Measurements from ENCODE around the gene QRICH1.
A peak's percentile ranks its signal among the peaks of the same experiment; 100 is the strongest.

QRICH1 gene, protein sequence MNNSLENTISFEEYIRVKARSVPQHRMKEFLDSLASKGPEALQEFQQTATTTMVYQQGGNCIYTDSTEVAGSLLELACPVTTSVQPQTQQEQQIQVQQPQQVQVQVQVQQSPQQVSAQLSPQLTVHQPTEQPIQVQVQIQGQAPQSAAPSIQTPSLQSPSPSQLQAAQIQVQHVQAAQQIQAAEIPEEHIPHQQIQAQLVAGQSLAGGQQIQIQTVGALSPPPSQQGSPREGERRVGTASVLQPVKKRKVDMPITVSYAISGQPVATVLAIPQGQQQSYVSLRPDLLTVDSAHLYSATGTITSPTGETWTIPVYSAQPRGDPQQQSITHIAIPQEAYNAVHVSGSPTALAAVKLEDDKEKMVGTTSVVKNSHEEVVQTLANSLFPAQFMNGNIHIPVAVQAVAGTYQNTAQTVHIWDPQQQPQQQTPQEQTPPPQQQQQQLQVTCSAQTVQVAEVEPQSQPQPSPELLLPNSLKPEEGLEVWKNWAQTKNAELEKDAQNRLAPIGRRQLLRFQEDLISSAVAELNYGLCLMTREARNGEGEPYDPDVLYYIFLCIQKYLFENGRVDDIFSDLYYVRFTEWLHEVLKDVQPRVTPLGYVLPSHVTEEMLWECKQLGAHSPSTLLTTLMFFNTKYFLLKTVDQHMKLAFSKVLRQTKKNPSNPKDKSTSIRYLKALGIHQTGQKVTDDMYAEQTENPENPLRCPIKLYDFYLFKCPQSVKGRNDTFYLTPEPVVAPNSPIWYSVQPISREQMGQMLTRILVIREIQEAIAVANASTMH

DNA sequence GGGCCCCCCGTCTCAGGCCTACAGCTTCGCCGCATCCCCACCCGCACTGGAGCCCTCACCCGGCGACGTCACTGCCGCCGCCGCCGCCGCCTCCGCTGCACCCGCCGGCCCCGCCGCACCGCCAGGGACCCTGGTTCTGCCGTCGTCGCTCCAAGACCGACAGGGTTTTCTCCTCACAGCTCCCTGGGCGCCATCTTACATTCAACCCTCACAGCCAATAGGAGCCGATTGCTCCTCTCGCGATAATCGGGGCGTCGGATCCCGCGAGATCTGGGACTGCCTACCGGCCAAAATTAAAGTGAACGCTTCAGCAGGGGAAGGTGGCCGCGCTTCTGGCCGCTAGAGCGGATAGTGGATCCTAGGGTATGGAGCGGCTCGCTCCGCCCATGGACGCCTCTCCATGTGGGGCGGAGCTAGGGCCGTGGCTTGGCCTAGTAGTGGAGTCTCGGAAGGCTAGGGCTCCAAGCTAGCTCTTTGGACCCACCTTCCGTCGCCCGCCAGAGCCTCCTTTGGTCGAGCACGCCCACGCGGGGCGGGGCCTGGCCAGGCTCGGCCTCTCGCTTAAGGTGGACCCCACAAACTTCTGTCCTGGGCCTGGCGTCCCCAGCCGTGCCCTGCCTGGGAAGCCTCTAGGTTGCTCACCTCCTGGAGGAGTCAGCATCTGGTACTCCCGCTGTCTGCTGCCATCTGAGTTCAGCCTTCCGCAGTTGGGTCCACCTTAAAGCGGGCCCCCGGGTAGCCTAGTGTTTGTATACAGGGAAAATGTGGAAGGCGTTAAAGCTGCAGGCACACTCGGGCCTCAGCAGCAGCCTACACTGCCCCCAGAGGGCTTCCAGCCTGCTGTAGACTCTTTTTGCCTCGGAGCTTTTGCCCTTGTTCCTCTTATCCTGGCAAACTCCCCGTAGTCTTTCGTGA lies at the start of gene QRICH1:
TSS of gene QRICH1 (minus strand) at position 219 of the 915 bp plus-strand sequence. CDS start 17,054 bp downstream, outside the sequence.
- peak; percentile 88 to 90 for DNase-seq (ENCODE audit: low read depth in 2 of 2, low spot score in 1 of 2)

DNA sequence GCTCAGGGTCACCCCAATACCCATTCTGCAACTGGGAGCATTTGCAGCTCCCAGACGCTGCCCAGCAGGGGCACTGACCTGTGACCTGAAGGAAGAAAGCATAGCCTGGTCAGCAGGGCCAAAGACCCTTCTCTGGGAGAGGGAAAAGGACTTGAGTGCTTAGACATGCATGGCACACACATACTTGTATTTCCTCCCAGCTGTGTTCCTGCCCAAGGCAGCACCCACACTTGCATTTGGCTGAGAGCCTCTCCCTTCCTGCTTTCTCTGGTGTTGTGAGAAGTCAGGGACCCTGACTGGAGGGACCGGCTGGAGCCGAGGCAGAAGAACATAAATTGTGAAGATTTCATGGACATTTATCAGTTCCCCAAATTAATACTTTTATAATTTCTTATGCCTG lies 46.2 kb upstream of the QRICH1 start:
- DNase-seq (ENCODE audit: low read depth in 2 of 2, low spot score in 1 of 2), result no peak

DNA sequence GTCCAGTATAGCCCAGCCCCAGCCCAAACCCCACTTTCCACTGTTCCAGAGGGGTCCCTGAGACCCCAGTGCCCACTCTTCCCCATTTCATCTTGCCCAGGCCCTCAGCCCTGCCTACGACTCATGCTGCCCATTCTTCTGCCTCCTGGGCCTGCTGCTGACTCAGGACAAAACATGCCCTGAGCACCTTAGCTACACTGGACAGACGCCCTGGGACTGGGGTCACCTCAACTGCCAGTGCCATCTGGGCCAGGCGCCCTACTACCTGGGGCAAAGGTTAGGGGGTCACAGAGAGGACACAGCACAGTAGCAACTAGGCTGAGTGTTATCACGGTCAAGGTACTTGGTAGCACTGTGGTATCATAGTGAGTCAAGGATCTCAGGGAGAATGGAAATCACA lies 41.6 kb upstream of the QRICH1 start:
- DNase-seq (ENCODE audit: low read depth in 2 of 2, low spot score in 1 of 2), result no peak

DNA sequence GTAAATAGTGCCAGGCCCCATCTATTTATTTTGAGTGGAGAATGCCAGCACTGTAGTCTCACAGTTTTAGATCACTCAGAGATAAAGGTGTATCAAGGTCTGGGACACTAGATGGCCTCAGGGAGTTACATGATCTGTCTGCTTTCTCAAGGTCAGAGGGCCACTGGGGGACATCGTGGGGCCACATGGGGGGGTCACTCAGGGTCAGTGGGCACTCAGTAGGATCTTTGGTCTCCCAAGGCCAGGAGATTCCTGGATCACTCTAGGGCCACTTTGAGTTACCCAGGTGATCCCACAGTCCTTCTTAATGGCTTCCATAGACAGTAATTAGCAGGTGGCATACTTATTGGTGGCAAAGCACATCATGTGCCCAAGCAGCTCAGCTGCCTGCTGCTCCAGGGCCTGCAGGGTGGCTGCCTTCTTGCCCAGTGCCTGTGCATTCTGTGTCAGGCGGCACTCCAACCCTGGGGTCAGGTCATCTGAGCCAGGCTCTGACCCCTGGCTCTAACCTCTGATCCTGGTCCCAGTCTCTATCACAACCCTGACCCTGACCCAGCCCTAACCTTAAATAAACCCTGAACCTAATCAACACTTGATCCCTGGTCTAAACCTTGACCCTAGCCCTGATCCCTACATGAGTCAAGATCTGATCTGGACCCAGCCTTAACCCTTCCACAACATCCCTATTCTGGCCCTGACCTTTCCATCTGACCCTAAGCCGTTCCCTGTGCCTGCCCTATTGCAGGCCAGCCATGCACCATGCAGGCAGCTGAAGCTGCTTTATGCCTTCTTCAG lies 40.8 kb upstream of the QRICH1 start:
- no peak for DNase-seq (ENCODE audit: low read depth in 2 of 2, low spot score in 1 of 2)

DNA sequence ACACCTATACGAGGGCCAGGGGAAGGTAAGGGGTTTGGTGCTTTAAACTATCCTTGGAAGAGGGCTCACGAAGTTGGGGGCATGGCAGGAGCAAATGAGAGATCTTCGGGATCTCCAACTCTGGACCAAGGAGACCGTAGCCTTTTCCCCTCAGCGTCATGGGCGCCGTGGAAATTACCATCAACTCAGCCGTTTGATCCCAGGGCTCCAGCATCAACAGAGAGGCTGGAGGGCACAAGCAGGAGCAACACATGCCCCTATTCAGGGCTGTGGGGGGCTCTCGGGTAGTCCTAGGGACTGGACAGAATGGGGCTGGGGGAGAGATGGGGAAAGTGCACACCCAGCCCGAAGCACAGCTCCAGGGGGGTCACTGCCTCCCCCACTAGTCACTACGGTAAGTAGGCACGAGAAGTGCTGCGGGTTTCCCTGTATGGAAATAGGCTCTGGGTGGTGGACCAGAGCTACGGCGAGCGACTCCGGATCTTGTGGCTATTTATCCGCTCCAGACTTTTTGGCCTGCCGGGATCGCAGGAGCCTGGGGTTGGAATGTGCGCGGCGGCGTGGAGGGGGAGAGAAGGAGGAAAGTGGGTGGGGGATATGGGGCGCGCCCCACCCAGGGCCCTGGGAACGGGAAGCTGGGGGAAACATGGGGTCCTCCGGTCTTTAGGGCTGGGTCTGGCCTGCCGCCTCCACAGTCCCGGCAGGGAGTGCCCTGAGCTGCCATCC lies 39.5 kb upstream of the QRICH1 start:
- DNase-seq (ENCODE audit: low read depth in 2 of 2, low spot score in 1 of 2), result no peak

DNA sequence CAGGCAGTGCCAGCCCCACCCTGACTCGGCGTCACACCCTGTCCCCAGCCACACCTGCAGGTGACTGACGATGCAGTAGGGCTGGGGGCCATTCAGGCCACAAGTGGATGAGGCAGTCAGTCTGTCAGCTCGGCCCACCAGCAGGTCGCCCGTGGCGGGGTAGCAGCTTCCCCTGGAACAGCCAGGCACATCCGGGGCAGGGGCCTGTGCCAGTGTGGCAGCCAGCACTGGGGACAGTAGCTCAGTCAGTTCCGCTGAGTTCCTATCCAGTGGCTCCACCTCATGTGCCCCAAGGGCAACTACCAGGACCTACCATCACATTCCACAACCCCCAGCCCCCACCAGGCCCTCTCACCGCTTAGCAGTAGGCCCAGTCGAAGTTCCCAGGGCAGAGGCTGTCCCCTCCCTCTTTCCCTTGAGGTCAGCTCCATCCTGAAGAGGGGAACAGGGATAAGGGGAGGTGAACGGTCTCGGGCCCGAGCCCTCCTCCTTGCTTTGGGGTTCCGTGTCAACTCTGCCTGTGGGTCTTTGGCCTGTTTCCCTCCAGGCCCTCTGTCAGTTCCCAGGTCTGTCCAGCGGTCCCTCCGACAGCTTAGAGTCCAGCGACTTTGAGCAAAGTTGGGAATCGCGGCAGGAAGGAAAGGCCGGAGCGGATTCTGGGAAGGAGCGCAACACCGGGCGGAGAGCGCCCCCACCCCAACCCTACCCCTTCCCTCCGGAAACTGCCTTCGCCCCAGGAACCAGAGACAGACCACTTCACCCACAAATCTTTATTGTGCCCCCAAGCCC lies 38.8 kb upstream of the QRICH1 start, which contains the start of gene LAMB2:
TSS of gene LAMB2 (minus strand) at position 614 of the 789 bp plus-strand sequence. CDS start at position 431, 183 bp downstream.
- no peak for DNase-seq (ENCODE audit: low read depth in 2 of 2, low spot score in 1 of 2)

DNA sequence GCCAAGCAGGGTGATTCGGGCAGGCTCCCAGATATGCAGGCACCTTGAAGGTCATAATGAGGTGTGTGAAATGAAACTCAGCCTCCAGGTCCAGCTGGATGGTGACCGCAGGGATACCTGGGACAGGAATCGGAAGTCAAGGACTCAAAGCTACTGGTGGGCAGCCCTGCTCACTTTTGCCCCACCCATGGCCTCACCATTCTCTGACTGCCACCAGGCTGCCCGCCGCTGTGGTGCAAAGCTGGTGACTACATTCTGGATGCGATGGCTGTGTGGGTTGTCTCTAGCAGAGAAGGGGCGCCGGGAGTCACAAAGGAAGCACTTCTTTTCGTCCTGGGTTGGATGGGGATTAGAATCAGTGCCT lies 38.2 kb upstream of the QRICH1 start:
- no peak for DNase-seq (ENCODE audit: low read depth in 2 of 2, low spot score in 1 of 2)

DNA sequence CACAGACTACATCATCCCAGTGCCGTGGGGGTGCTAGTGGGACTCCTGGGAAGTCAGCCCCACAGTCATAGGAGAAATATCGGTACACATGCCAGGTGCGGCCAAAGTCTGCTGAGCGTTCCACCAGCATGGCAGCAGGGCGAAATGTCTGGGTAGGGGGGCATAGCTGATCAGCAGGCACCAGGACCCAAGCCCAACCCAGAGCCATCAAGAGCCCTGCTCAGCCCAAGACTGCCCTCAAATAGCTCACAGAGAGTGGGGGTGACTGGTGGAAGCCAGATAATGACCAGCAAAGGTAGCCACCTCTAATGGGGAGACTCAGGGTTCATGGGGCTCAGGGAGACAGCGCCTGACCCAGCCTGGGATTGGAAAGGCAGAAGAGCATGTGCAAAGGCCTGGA lies 37.7 kb upstream of the QRICH1 start:
- no peak for DNase-seq (ENCODE audit: low read depth in 2 of 2, low spot score in 1 of 2)

DNA sequence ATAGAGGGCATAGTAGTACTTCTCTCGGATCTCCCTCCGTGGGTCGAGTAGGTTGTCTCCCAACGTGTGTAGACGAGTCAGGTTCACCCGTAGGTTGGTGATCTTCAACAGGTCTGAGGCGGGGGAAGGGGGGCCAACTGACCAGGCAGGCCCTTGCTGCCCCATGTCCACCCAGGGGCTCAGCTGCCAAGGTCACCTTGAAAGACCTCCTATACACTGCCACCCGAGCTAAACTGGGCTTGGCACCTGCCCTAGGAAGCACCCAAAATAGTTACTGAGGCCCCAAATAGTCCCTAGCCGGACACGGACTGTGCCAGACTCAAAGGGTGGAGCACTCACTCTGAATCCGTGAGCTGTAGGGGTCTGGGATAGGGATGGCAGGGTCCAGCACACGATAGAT lies 37.2 kb upstream of the QRICH1 start:
- no peak for DNase-seq (ENCODE audit: low read depth in 2 of 2, low spot score in 1 of 2)

DNA sequence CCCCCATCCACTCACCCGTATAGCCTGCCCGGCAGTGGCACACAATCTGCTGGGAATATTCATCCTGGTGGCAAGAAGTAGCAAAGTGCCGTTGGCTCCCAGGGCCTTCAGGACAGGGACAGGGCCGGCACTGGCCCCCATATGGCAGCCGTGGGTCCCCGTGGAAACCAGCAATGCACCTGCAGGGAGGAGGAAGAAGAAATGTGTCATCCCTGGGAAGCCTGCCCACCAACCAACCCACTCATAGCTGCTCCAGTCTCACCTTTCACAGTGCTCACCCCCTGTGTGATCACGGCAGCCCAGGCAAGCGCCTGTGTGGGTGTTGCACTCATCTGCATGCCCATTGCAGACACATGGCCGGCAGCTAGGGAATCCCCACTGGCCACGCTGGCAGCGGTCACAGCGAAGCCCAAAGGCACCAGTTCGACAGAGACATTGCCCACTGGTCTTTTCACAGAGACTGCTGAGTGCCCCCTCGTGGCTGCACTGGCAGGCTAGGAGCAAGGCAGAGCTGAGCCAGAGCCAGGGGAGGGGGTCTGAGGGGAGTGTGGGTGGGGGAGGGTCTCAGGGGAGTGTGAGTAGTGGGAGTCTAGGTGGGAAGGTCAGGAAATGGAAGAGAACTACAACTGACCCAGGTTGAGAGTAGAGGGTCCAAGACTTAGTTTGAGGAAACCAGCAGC lies 31.3 kb upstream of the QRICH1 start:
- no peak for DNase-seq (ENCODE audit: low read depth in 2 of 2, low spot score in 1 of 2)

DNA sequence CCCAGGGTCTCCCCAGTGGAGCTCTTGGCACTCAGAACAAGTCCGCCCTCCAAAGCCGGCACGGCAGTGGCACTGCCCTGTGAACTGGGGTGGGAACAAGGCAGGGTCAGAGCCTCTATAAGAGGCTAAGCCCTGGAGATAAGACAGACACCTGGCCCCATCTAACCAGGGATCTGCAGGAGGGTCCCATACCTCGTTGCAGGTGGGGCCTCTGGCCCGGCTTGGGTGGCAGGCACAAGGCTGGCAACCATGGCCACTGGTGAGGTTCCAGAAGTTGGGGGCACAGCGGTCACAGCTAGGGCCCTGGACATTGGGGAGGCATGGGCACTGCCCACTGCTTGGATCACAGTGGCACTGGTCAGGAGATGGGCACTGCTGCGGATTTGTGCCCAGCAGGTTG lies 30.3 kb upstream of the QRICH1 start:
- DNase-seq (ENCODE audit: low read depth in 2 of 2, low spot score in 1 of 2), result no peak

DNA sequence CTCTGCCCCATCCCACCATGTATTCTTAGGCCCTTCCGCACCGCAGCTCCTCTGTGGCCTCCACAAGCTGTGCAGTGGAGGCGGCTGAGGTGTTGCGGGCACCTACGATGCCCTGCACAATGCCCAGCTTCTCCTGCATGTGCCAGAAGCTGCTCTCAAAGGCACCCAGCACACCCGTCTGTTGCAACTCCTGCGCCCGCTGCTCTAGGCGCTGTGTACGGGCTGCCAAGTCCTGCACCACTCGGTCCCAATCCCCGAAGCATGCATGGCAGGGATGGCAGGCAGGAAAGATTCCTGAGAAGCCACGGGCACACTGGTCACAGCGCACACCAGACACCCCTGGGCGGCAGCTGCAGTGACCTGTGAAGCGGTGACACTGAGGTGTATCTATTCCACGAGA lies 29.8 kb upstream of the QRICH1 start:
- no peak for DNase-seq (ENCODE audit: low read depth in 2 of 2, low spot score in 1 of 2)

DNA sequence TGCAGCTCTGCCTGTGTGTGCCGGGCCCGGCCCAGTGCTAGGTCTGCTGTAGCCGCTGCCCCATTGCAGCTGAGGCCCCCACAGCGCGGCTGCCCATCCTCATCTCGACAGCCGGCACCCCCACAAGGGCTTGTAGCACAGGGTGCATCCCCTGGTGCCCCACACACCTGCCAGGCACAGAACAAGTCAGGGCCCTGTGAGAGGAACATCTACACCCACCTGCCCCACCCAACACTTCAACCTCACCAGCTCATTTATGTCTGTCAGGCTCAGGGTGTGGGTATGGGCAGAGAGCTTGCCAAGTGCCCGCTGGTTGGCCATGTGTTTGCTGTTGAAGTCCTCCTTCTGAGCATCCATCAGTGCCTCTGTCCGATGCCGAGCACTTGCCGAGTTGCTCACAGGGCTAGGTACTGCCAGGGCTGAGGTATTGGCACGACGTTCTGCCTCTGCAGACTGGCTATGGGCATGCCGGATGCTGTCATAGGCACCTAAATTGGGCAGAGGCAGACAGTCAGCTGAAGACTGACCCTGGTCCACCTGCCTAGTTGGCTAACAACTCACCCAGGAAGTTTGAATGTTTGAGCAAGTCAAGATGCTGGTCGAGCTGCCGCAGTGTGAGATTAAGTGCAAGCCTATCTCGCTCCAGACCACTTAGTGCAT lies 29.1 kb upstream of the QRICH1 start:
- DNase-seq (ENCODE audit: low read depth in 2 of 2, low spot score in 1 of 2), result no peak

DNA sequence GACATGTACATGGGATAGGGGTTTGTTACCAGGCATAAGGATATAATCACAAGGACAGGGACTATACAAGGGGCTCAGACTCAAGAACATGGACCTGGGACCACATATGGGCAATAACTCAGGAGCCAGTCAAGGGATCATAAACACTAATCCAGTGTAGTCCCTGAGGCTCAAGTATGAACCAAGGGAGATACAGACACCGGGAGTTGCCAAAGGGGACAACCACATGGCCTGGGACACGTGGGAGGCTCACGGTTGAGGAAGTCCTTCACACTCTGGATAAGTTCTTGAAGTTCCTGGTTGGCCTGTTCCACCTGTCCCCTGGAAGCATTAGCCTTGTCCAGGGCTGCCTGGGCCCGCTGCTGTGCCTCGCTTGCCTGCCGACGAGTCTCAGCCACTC lies 28.6 kb upstream of the QRICH1 start:
- no peak for DNase-seq (ENCODE audit: low read depth in 2 of 2, low spot score in 1 of 2)

DNA sequence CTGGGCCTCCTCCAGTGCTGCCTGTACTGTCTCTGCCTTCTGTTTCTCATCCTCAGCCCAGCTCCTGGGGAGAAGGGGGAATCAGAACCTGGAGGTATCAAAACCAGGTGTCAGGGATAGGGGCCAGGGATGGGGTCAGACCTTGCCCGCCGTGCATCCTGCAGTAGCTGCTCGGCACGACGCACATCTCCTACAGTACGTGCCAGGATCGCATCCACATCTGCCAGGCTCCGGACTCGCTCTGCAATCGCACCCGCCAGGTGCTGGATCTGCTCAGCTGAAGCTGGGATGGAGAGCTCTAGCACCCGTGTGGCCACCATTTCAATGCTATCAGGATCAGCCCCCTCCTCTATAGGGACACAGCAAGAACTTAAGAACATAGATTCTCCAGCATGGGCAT lies 28.2 kb upstream of the QRICH1 start:
- no peak for DNase-seq (ENCODE audit: low read depth in 2 of 2, low spot score in 1 of 2)

DNA sequence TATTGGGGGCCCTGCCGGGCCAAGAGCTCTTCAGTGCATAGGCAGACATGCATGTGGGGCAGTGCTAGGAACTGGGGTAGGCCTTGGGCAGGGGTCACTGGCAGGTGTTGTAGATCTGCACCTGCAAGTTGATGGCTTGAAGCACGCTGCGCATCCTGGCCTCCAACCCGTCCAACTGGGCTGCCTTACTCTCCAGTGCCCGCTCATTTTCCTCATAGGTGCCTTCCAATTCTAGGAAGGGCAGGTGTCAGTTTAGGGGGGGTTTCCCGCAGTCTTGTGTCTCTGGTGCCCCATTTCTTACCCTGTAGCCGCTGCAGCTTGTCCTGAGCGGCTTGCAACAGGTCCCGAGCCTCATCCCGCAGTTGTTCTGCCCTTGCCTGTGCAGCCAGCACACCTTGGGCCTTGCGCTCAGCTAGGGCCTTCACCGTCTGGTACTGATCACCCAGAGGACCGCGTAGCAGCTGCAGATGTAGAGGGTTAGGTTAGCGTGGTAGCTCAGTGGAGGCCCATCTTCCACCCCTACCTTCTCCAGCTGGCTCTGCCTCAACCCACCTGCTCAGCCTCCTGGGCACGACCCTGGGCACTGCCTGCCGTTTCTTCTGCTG lies 27.4 kb upstream of the QRICH1 start:
- no peak for DNase-seq (ENCODE audit: low read depth in 2 of 2, low spot score in 1 of 2)

DNA sequence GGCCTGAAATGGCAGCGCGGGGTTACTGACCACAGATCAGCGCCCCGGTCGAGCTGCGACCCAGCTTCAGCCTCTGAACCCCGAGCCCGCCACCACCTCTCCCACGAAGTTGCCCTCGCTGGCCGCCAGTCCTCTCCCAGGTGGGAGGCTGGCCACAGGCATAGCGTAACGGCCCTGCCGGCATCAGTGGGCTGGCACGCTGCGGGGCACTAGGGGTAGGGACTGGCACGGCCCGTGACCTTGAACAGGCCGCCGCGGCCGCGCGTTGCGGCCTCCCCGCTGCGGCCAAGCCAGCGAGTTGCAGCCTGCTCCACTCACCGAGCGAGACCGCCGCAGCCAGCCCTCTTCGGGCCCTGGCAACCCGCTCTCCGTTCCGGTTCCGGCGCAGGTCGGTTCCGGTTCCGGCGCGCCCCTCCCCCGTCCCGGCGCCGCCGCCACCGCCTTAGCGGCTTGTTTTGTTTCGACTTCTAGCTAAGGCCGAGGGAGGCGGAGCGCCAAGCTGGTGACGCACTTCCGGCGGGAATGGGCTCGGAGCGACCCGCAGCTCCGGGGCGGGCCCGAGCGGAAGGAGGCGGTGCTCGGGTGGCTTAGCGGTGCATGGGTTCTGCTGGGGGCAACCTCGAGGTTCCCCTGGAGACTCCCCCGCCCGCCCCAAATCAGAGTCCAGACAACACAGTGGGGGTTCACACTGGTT lies 26.7 kb upstream of the QRICH1 start, which contains the start of gene USP19:
TSS of gene USP19 (minus strand) at position 386 of the 694 bp plus-strand sequence. CDS start 1,678 bp downstream, outside the sequence.
- DNase-seq (ENCODE audit: low read depth in 2 of 2, low spot score in 1 of 2), result peak; percentile 78 to 89
